Parathyroid adenoma (tissue), 2 donors: ENCODE data around the gene LILRA5.
"Not testable (repeated sequence)": the region's sequence is repeated elsewhere in the genome, so short reads cannot be mapped to it uniquely, and the experiment has no call there.

Experiments used
- H2AFZ ChIP-seq: fragments of 300-600 bp; sonication (generic); one replicate; pipeline ENCODE4 v1.7.0; 2017; ENCODE audit warnings: antibody characterized with exemption, mild to moderate bottlenecking
- H3K27ac ChIP-seq: fragments of 300-600 bp; sonication (generic); one replicate; pipeline ENCODE4 v1.7.0; 2017
- H3K27me3 ChIP-seq: fragments of 300-600 bp; sonication (generic); one replicate; pipeline ENCODE4 v1.7.0; 2017; ENCODE audit warnings: low read length; ENCODE audit not compliant: control insufficient read depth, insufficient read depth
- H3K36me3 ChIP-seq: fragments of 300-600 bp; sonication (generic); one replicate; pipeline ENCODE4 v1.7.0; 2017; ENCODE audit warnings: low read length; ENCODE audit not compliant: control insufficient read depth, insufficient read depth
- H3K4me1 ChIP-seq: fragments of 300-600 bp; sonication (generic); one replicate; pipeline ENCODE4 v1.7.0; 2017; ENCODE audit warnings: control low read depth
- H3K4me2 ChIP-seq: fragments of 300-600 bp; sonication (generic); one replicate; pipeline ENCODE4 v1.7.0; 2017; ENCODE audit warnings: low read length
- H3K4me3 ChIP-seq: fragments of 300-600 bp; sonication (generic); one replicate; pipeline ENCODE4 v1.7.0; 2017; ENCODE audit warnings: low read depth, low read length
- H3K79me2 ChIP-seq: fragments of 300-600 bp; sonication (generic); one replicate; pipeline ENCODE4 v1.7.0; 2017; ENCODE audit warnings: control low read depth
- H3K9ac ChIP-seq: fragments of 300-600 bp; sonication (generic); one replicate; pipeline ENCODE4 v1.7.0; 2017; ENCODE audit warnings: mild to moderate bottlenecking
- H3K9me3 ChIP-seq: fragments of 300-600 bp; sonication (generic); one replicate; pipeline ENCODE4 v1.7.0; 2017; ENCODE audit warnings: low read length; ENCODE audit not compliant: control insufficient read depth
- CTCF ChIP-seq: fragments of 300-600 bp; sonication (generic); IDR thresholded peaks from one replicate; pipeline ENCODE4 v1.7.0; 2017; ENCODE audit warnings: antibody characterized with exemption, mild to moderate bottlenecking
- donor health status: primary hyperparathyroidism.

Gene LILRA5

GRCh38 chr19:54329476-54330165, 16.7 kb upstream of the LILRA5 start:
- no peaks in the 10 kb centered on the region for H3K4me1 ChIP-seq
- no peaks in the 10 kb centered on the region for H3K36me3 ChIP-seq
- H3K27me3 ChIP-seq = no peaks in the 10 kb centered on the region
- no peak for TF ChIP-seq CTCF
- H3K4me2 ChIP-seq = no peak overlapping the region
- H3K27ac ChIP-seq = no peak overlapping the region
- no peak overlapping the region for H3K4me3 ChIP-seq
- no peaks in the 10 kb centered on the region for H3K9me3 ChIP-seq
- no peak overlapping the region for H2AFZ ChIP-seq
- no peak overlapping the region for H3K9ac ChIP-seq
- H3K79me2 ChIP-seq = no peaks in the 10 kb centered on the region

- not testable (repeated sequence) for H3K9ac ChIP-seq, H3K27me3 ChIP-seq, H3K27ac ChIP-seq, H3K9me3 ChIP-seq, H3K4me1 ChIP-seq, H3K36me3 ChIP-seq, H3K79me2 ChIP-seq, H2AFZ ChIP-seq, H3K4me3 ChIP-seq, H3K4me2 ChIP-seq
These were observed 15.8 kb upstream of the LILRA5 start for GRCh38 chr19:54328781-54329180.

GRCh38 chr19:54325631-54326030, 12.7 kb upstream of the LILRA5 start:
- no peak overlapping the region for H3K4me3 ChIP-seq
- H3K36me3 ChIP-seq = no peaks in the 10 kb centered on the region
- H3K79me2 ChIP-seq = no peaks in the 10 kb centered on the region
- H2AFZ ChIP-seq = no peak overlapping the region
- TF ChIP-seq CTCF = no peak
- H3K4me1 ChIP-seq = no peaks in the 10 kb centered on the region
- H3K9ac ChIP-seq = no peak overlapping the region
- H3K27me3 ChIP-seq = no peaks in the 10 kb centered on the region
- no peak overlapping the region for H3K4me2 ChIP-seq
- H3K27ac ChIP-seq = no peak overlapping the region
- no peaks in the 10 kb centered on the region for H3K9me3 ChIP-seq

GRCh38 chr19:54325194-54325621, 12.2 kb upstream of the LILRA5 start:
- Histone ChIP-seq H3K9me3 (no peaks in the 10 kb centered on the region), H3K36me3 (no peaks in the 10 kb centered on the region), H3K27ac (no peak overlapping the region), H3K79me2 (no peaks in the 10 kb centered on the region), H3K27me3 (no peaks in the 10 kb centered on the region), H3K4me3 (no peak overlapping the region), H3K9ac (no peak overlapping the region), H3K4me1 (no peaks in the 10 kb centered on the region), H3K4me2 (no peak overlapping the region), H2AFZ (no peak overlapping the region)
- TF ChIP-seq CTCF = peak; percentile 86

- no peak overlapping the region for H2AFZ ChIP-seq
- H3K79me2 ChIP-seq = no peaks in the 10 kb centered on the region
- H3K27ac ChIP-seq = no peak overlapping the region
- no peaks in the 10 kb centered on the region for H3K36me3 ChIP-seq
- H3K27me3 ChIP-seq = no peaks in the 10 kb centered on the region
- TF ChIP-seq CTCF = no peak
- H3K4me2 ChIP-seq = no peak overlapping the region
- no peak overlapping the region for H3K4me3 ChIP-seq
- no peaks in the 10 kb centered on the region for H3K9me3 ChIP-seq
- H3K4me1 ChIP-seq = no peaks in the 10 kb centered on the region
- no peak overlapping the region for H3K9ac ChIP-seq
These were observed 11.1 kb upstream of the LILRA5 start for GRCh38 chr19:54324071-54324470.

GRCh38 chr19:54322934-54323333, 10.0 kb upstream of the LILRA5 start:
- not testable (repeated sequence) for H3K27me3 ChIP-seq, H3K4me3 ChIP-seq, H3K9me3 ChIP-seq, H3K9ac ChIP-seq, H3K27ac ChIP-seq, H3K79me2 ChIP-seq, H3K4me1 ChIP-seq, H3K4me2 ChIP-seq, H3K36me3 ChIP-seq, H2AFZ ChIP-seq

- not testable (repeated sequence) for H3K4me1 ChIP-seq, H3K36me3 ChIP-seq, H3K27me3 ChIP-seq, H3K4me2 ChIP-seq, H3K27ac ChIP-seq, H3K79me2 ChIP-seq, H2AFZ ChIP-seq, H3K9me3 ChIP-seq, H3K9ac ChIP-seq, H3K4me3 ChIP-seq
These were observed 9.3 kb upstream of the LILRA5 start for GRCh38 chr19:54322295-54322694.
